Suprapubic skin (tissue), 4 donors: ENCODE data around the gene PDE11A. TPM values are rescaled to one million over a fixed set of nuclear protein-coding genes. Genes with fewer than 3 reads are reported as not detected.

ENCODE experiments used
- DNase-seq, 2 donors: peaks; one replicate each; pipeline ENCODE4 v3.0.0-alpha.2; 2019; ENCODE audit warnings: low spot score in 2 of 2
- H3K27ac ChIP-seq: fragments of 200-600 bp; sonication (generic); one replicate; pipeline ENCODE4 v1.5.1; 2019
- H3K27me3 ChIP-seq: fragments of 200-600 bp; sonication (generic); one replicate; pipeline ENCODE4 v1.5.1; 2019
- H3K36me3 ChIP-seq: fragments of 200-600 bp; sonication (generic); one replicate; pipeline ENCODE4 v1.5.1; 2019
- H3K4me1 ChIP-seq: fragments of 200-600 bp; sonication (generic); one replicate; pipeline ENCODE4 v1.5.1; 2019
- H3K4me3 ChIP-seq: fragments of 200-600 bp; sonication (generic); one replicate; pipeline ENCODE4 v1.5.1; 2019; ENCODE audit warnings: mild to moderate bottlenecking
- H3K9me3 ChIP-seq: fragments of 200-600 bp; sonication (generic); one replicate; pipeline ENCODE4 v1.5.1; 2019
- CTCF ChIP-seq, 2 donors: fragments of 200-600 bp in 1 of 2; fragments of 450-650 bp in 1 of 2; sonication (generic) in 1 of 2; IDR thresholded peaks; one replicate each; pipeline ENCODE4 v1.5.1; 2016 to 2019; ENCODE audit warnings: antibody characterized with exemption in 2 of 2, mild to moderate bottlenecking in 1 of 2, moderate library complexity in 1 of 2
- EP300 ChIP-seq: sonication (generic); formaldehyde crosslinking; IDR thresholded peaks from one replicate; pipeline ENCODE4 v1.6.1; 2017; ENCODE audit warnings: antibody characterized with exemption
- POLR2A ChIP-seq, 2 donors: fragments of 450-650 bp; IDR thresholded peaks; one replicate each; pipeline ENCODE4 v1.6.1; 2017; ENCODE audit warnings: antibody characterized with exemption in 2 of 2, mild to moderate bottlenecking in 2 of 2, moderate library complexity in 2 of 2
- POLR2AphosphoS5 ChIP-seq, 3 donors: sonication (generic); formaldehyde crosslinking; IDR thresholded peaks; one replicate each; pipeline ENCODE4 v1.6.1; 2017; ENCODE audit warnings: antibody characterized with exemption in 3 of 3
- WGBS: methylation state at CpG from one replicate; pipeline ENCODE4 v1.1.5; 2018; 5-methylcytosine and 5-hydroxymethylcytosine counted together
- total RNA-seq, 4 donors: library from RNA; depleted of rRNA; stranded (reverse); fragments of >200 nt; gene quantifications; one replicate each; pipeline ENCODE4 v1.1.0, GENCODE V29; 2016

The PDE11A gene
- total RNA-seq, 4 donors from 2014 or later: 0.08 to 1.0 (median 0.36) TPM

- H3K36me3 ChIP-seq: no peaks in the 10 kb centered on the region
- WGBS: 83% methylated on average over 1 of the region's 1 CpG
- no peak for TF ChIP-seq POLR2A (IDR thresholded peaks at IDR 0.05)
- TF ChIP-seq CTCF (IDR thresholded peaks at IDR 0.05): no peak
- TF ChIP-seq EP300: no peak
- TF ChIP-seq POLR2AphosphoS5 (IDR thresholded peaks at IDR 0.05): no peak
- H3K9me3 ChIP-seq: no peaks in the 10 kb centered on the region
- no peak overlapping the region for H3K4me3 ChIP-seq
- no peak for DNase-seq
- H3K27me3 ChIP-seq: no peaks in the 10 kb centered on the region
- H3K4me1 ChIP-seq: no peaks in the 10 kb centered on the region
- H3K27ac ChIP-seq: no peak overlapping the region
Measured at GRCh38 chr2:177586154-177586553, 486.4 kb downstream of the PDE11A start.

GRCh38 chr2:177585234-177585863 is 487.2 kb downstream of the PDE11A start:
- no peak for DNase-seq
- Histone ChIP-seq H3K4me3 (no peak overlapping the region), H3K4me1 (no peaks in the 10 kb centered on the region), H3K9me3 (no peaks in the 10 kb centered on the region), H3K27ac (no peak overlapping the region), H3K27me3 (no peaks in the 10 kb centered on the region), H3K36me3 (no peaks in the 10 kb centered on the region)
- WGBS: 52% methylated on average over 5 of the region's 5 CpGs
- TF ChIP-seq EP300 (no peak), CTCF (IDR thresholded peaks at IDR 0.05) (no peak), POLR2AphosphoS5 (IDR thresholded peaks at IDR 0.05) (no peak), POLR2A (IDR thresholded peaks at IDR 0.05) (no peak)

- TF ChIP-seq EP300 (no peak), POLR2A (IDR thresholded peaks at IDR 0.05) (no peak), POLR2AphosphoS5 (IDR thresholded peaks at IDR 0.05) (no peak), CTCF (IDR thresholded peaks at IDR 0.05) (no peak)
- no peak for DNase-seq
Measured at GRCh38 chr2:177584030-177584692, 488.4 kb downstream of the PDE11A start.

GRCh38 chr2:177582000-177582399 is 490.6 kb downstream of the PDE11A start:
- no peaks in the 10 kb centered on the region for H3K27me3 ChIP-seq
- no peak overlapping the region for H3K27ac ChIP-seq
- TF ChIP-seq POLR2A (IDR thresholded peaks at IDR 0.05) (no peak), CTCF (IDR thresholded peaks at IDR 0.05) (no peak), POLR2AphosphoS5 (IDR thresholded peaks at IDR 0.05) (no peak), EP300 (no peak)
- WGBS: 97% methylated on average over 1 of the region's 1 CpG
- DNase-seq: no peak
- H3K9me3 ChIP-seq: no peaks in the 10 kb centered on the region
- no peak overlapping the region for H3K4me3 ChIP-seq
- H3K4me1 ChIP-seq: no peaks in the 10 kb centered on the region
- H3K36me3 ChIP-seq: no peaks in the 10 kb centered on the region

More at GRCh38 chr2:177584030-177584692, 488.4 kb downstream of the PDE11A start:
- H3K36me3 ChIP-seq: no peaks in the 10 kb centered on the region
- no peak overlapping the region for H3K27ac ChIP-seq
- H3K4me3 ChIP-seq: no peak overlapping the region
- no peaks in the 10 kb centered on the region for H3K9me3 ChIP-seq
- WGBS: 94% methylated on average over 4 of the region's 6 CpGs
- no peaks in the 10 kb centered on the region for H3K27me3 ChIP-seq
- H3K4me1 ChIP-seq: no peaks in the 10 kb centered on the region

GRCh38 chr2:177579486-177580036 is 493.0 kb downstream of the PDE11A start:
- H3K27me3 ChIP-seq: no peaks in the 10 kb centered on the region
- H3K36me3 ChIP-seq: no peaks in the 10 kb centered on the region
- H3K27ac ChIP-seq: no peak overlapping the region
- H3K4me3 ChIP-seq: no peak overlapping the region
- DNase-seq: no peak
- 88% methylated on average over 3 of the region's 3 CpGs for WGBS
- no peaks in the 10 kb centered on the region for H3K9me3 ChIP-seq
- H3K4me1 ChIP-seq: no peaks in the 10 kb centered on the region
- no peak for TF ChIP-seq POLR2AphosphoS5 (IDR thresholded peaks at IDR 0.05)
- TF ChIP-seq POLR2A (IDR thresholded peaks at IDR 0.05): no peak
- no peak for TF ChIP-seq CTCF (IDR thresholded peaks at IDR 0.05)
- TF ChIP-seq EP300: no peak
